Measurements from ENCODE around the gene GNB1L.

- TF ChIP-seq CTCF (IDR thresholded peaks at IDR 0.05) (no peak), POLR2A (IDR thresholded peaks at IDR 0.05) (no peak), POLR2AphosphoS5 (IDR thresholded peaks at IDR 0.05) (no peak)
These were observed 40.6 kb upstream of the GNB1L start for GRCh38 chr22:19895160-19895849.

Data from gastroesophageal sphincter (tissue), 3 donors.